Naive thymus-derived CD4-positive, alpha-beta T cell (primary cell): ENCODE results near the gene KCTD2. TPM values are rescaled to one million over a fixed set of nuclear protein-coding genes. Genes with fewer than 3 reads are reported as not detected.

ENCODE experiments used
- ATAC-seq: fragments of 150-1000 bp; cut with Tn5 transposase; 2 replicates; pipeline ENCODE4 v1.10.0; 2021; ENCODE audit warnings: mild to moderate bottlenecking, moderate library complexity
- CTCF ChIA-PET: fragments of 350-600 bp; sonication (Branson Sonifier 250); formaldehyde crosslinking; loops from one replicate; lab custom pipeline; 2021; ENCODE audit warnings: antibody characterized with exemption; lab: Charles Lee
- POLR2A ChIA-PET: fragments of 350-600 bp; sonication (Branson Sonifier 250); formaldehyde crosslinking; loops from one replicate; lab custom pipeline; 2021; ENCODE audit warnings: antibody characterized with exemption, inconsistent platforms; lab: Charles Lee
- DNase-seq, 9 donors: peaks; one replicate each; pipeline versions ENCODE4 v3.0.0 to v3.0.0-alpha.2; 2020 to 2022; ENCODE audit warnings: mixed read lengths in 1 of 9
- H3K27ac ChIP-seq: one replicate; pipeline ENCODE4 v1.7.0; 2013; ENCODE audit warnings: mild to moderate bottlenecking, low read depth, low read length, moderate library complexity
- H3K27me3 ChIP-seq, 2 donors: one replicate each; pipeline ENCODE4 v1.7.0; 2013; ENCODE audit warnings: low read length in 2 of 2, mild to moderate bottlenecking in 2 of 2, moderate library complexity in 2 of 2; ENCODE audit not compliant: control insufficient read depth in 2 of 2, insufficient read depth in 2 of 2
- H3K36me3 ChIP-seq, 3 experiments: 1 replicate in 2 of 3; 2 replicates in 1 of 3; pipeline ENCODE4 v1.7.0; 2013; ENCODE audit warnings: low read length in 3 of 3, mild to moderate bottlenecking in 3 of 3, moderate library complexity in 1 of 3; ENCODE audit not compliant: insufficient read depth in 3 of 3, control insufficient read depth in 2 of 3
- H3K4me1 ChIP-seq, 2 donors: one replicate each; pipeline ENCODE4 v1.7.0; 2013; ENCODE audit warnings: low read length in 2 of 2, mild to moderate bottlenecking in 2 of 2, moderate library complexity in 1 of 2; ENCODE audit not compliant: control insufficient read depth in 2 of 2, insufficient read depth in 2 of 2
- H3K4me3 ChIP-seq: 2 replicates; pipeline ENCODE4 v1.7.0; 2013; ENCODE audit warnings: mild to moderate bottlenecking, low read length
- H3K9me3 ChIP-seq, 3 experiments: 1 replicate in 2 of 3; 2 replicates in 1 of 3; pipeline ENCODE4 v1.7.0; 2013; ENCODE audit warnings: low read length in 3 of 3; ENCODE audit not compliant: control insufficient read depth in 2 of 3
- H3K27ac Mint-ChIP-seq, 9 donors: one replicate each; pipeline ENCODE4 v1.8.0; 2020 to 2022; ENCODE audit warnings: mixed read lengths in 9 of 9, mild to moderate bottlenecking in 8 of 9, moderate library complexity in 5 of 9, inconsistent platforms in 2 of 9
- H3K27me3 Mint-ChIP-seq, 5 donors: one replicate each; pipeline ENCODE4 v1.8.0; 2021 to 2022; ENCODE audit warnings: mixed read lengths in 5 of 5, mild to moderate bottlenecking in 1 of 5
- H3K36me3 Mint-ChIP-seq, 5 donors: one replicate each; pipeline ENCODE4 v1.8.0; 2020 to 2022; ENCODE audit warnings: mixed read lengths in 5 of 5, mild to moderate bottlenecking in 3 of 5, inconsistent platforms in 1 of 5
- H3K4me1 Mint-ChIP-seq, 7 donors: one replicate each; pipeline ENCODE4 v1.8.0; 2020 to 2022; ENCODE audit warnings: mixed read lengths in 7 of 7, mild to moderate bottlenecking in 3 of 7, inconsistent platforms in 1 of 7
- H3K4me3 Mint-ChIP-seq, 10 donors: one replicate each; pipeline ENCODE4 v1.8.0; 2020 to 2022; ENCODE audit warnings: mild to moderate bottlenecking in 10 of 10, mixed read lengths in 10 of 10, moderate library complexity in 6 of 10, inconsistent platforms in 2 of 10
- H3K9me3 Mint-ChIP-seq, 11 donors: one replicate each; pipeline ENCODE4 v1.8.0; 2020 to 2022; ENCODE audit warnings: mixed read lengths in 11 of 11, mild to moderate bottlenecking in 4 of 11, inconsistent platforms in 1 of 11, moderate library complexity in 1 of 11
- intact Hi-C, 2 donors: fragments of 100-400 bp; cut with micrococcal nuclease; formaldehyde crosslinking; loops; one replicate each; pipeline ENCODE4 v1.15.1; 2023
- polyA plus RNA-seq, 2 donors: library from polyadenylated mRNA; unstranded; fragments of 300-500 nt; fragmentation: Illumina TruSeq; gene quantifications; one replicate each; pipeline ENCODE4 v1.2.3, GENCODE V29; 2021
- total RNA-seq, 6 experiments: library from RNA in 5 of 6; stranded (reverse) in 5 of 6; gene quantifications; 1 replicate in 5 of 6; 2 replicates in 1 of 6; pipeline ENCODE4 v1.2.3 and lab custom pipeline; 2021 to 2026

The KCTD2 gene
- total and polyA plus RNA-seq, 7 experiments from 2014 or later: 4.8 to 35.7 (median 20.1) TPM

- Mint-ChIP-seq H3K4me3 (peak overlapping the region; percentile 85 to 97 (median 94)), H3K9me3 (peaks cover 0 to 28% (median 0%) of the 10 kb centered on the region in 11 donors), H3K27me3 (peaks cover 0 to 10% (median 0%) of the 10 kb centered on the region in 5 donors), H3K4me1 (peaks cover 26 to 73% (median 58%) of the 10 kb centered on the region in 7 donors), H3K27ac (peak overlapping the region; percentile 95 to 100 (median 99)), H3K36me3 (peaks cover 0 to 3% (median 3%) of the 10 kb centered on the region in 5 donors)
- Histone ChIP-seq H3K9me3 (no peaks in the 10 kb centered on the region), H3K4me3 (peak overlapping the region; percentile 72), H3K27ac (peak overlapping the region; percentile 77), H3K4me1 (peaks cover 36 to 40% of the 10 kb centered on the region in 2 donors), H3K36me3 (peaks cover 0 to 5% (median 0%) of the 10 kb centered on the region in 3 experiments), H3K27me3 (no peaks in the 10 kb centered on the region)
- ChIA-PET CTCF (interaction anchor here (2.2 kb wide), 1 partner anchor 21 kb away, joined by 10 read pairs; the partner anchor contains the start of gene MRPL58), POLR2A (interaction anchor here (0.7 to 4.5 kb wide), 10 partner anchors 8 to 216 kb away, joined by 3 to 58 read pairs (median 8); partner anchors contain the start of genes ATP5PD, HID1, KCTD2 and MRPL58)
- DNase-seq (peak; percentile 70 to 97 (median 87)), ATAC-seq (peak; percentile 17)
- intact Hi-C loops: loop anchor here (1.0 to 10.0 kb wide), 9 partner anchors 13 to 371 kb away; partner anchors contain the start of genes ATP5PD (in 2 of the 2), GRB2 (in 2 of the 2), HID1 (in 2 of the 2) and GGA3 (in 1 of the 2)
These were observed 13.4 kb upstream of the KCTD2 start for GRCh38 chr17:75033346-75034235.

GRCh38 chr17:75034236-75034908, 12.7 kb upstream of the KCTD2 start:
- H3K36me3 Mint-ChIP-seq: peaks cover 0 to 9% (median 5%) of the 10 kb centered on the region in 5 donors

GRCh38 chr17:75036643-75037268, 10.3 kb upstream of the KCTD2 start:
- H3K9me3 ChIP-seq: no peaks in the 10 kb centered on the region
- peak overlapping the region; percentile 77 for H3K27ac ChIP-seq
- H3K36me3 ChIP-seq: peaks cover 6 to 37% (median 7%) of the 10 kb centered on the region in 3 experiments
- CTCF ChIA-PET: interaction anchor here (0.8 to 1.0 kb wide), 4 partner anchors 13 to 76 kb away, joined by 3 to 6 read pairs (median 4); no protein-coding TSS in a partner anchor
- H3K27ac Mint-ChIP-seq: peak overlapping the region; percentile 94 to 100 (median 99)
- peak overlapping the region; percentile 14 for H3K4me3 ChIP-seq
- H3K4me1 ChIP-seq: peaks cover 36 to 40% of the 10 kb centered on the region in 2 donors
- DNase-seq (peak; percentile 43 to 99 (median 97)), ATAC-seq (peak; percentile 91)
- peaks cover 26 to 65% (median 57%) of the 10 kb centered on the region in 7 donors for H3K4me1 Mint-ChIP-seq
- H3K9me3 Mint-ChIP-seq: peaks cover 0 to 28% (median 0%) of the 10 kb centered on the region in 11 donors
- peaks cover 0 to 10% (median 0%) of the 10 kb centered on the region in 5 donors for H3K27me3 Mint-ChIP-seq
- H3K27me3 ChIP-seq: no peaks in the 10 kb centered on the region
- intact Hi-C loops: loop anchor here (1.0 to 10.0 kb wide), 11 partner anchors 11 to 488 kb away; partner anchors contain the start of genes GRB2 (in 2 of the 2), ARMC7 (in 1 of the 2), CDR2L (in 1 of the 2) and GGA3 (in 1 of the 2)
- POLR2A ChIA-PET: interaction anchor here (0.7 to 4.5 kb wide), 13 partner anchors 8 to 234 kb away, joined by 3 to 58 read pairs (median 5); partner anchors contain the start of genes ATP5PD, HID1, JPT1 and KCTD2
- peaks cover 5 to 28% (median 15%) of the 10 kb centered on the region in 5 donors for H3K36me3 Mint-ChIP-seq
- H3K4me3 Mint-ChIP-seq: peak overlapping the region; percentile 83 to 97 (median 89)

More at GRCh38 chr17:75034236-75034908, 12.7 kb upstream of the KCTD2 start:
- H3K4me1 Mint-ChIP-seq: peaks cover 26 to 73% (median 58%) of the 10 kb centered on the region in 7 donors
- H3K27ac Mint-ChIP-seq: peak overlapping the region; percentile 95 to 100 (median 99)
- H3K9me3 Mint-ChIP-seq: peaks cover 0 to 28% (median 0%) of the 10 kb centered on the region in 11 donors
- Histone ChIP-seq H3K27me3 (no peaks in the 10 kb centered on the region), H3K9me3 (no peaks in the 10 kb centered on the region), H3K36me3 (peaks cover under 1 to 13% (median 2%) of the 10 kb centered on the region in 3 experiments), H3K4me1 (peaks cover 36 to 40% of the 10 kb centered on the region in 2 donors), H3K27ac (peak overlapping the region; percentile 77), H3K4me3 (peak overlapping the region; percentile 72)
- intact Hi-C loops: loop anchor here (1.0 to 10.0 kb wide), 8 partner anchors 12 to 370 kb away; partner anchors contain the start of genes GRB2 (in 2 of the 2), ATP5PD (in 1 of the 2), GGA3 (in 1 of the 2) and HID1 (in 1 of the 2)
- ChIA-PET POLR2A (interaction anchor here (0.7 to 4.5 kb wide), 14 partner anchors 9 to 454 kb away, joined by 3 to 58 read pairs (median 4); partner anchors contain the start of genes ATP5PD, HID1, KCTD2 and MRPL58), CTCF (interaction anchor here (1.0 to 2.2 kb wide), 2 partner anchors 13 to 22 kb away, joined by 3 to 10 read pairs; partner anchors contain the start of genes ATP5PD, KCTD2 and MRPL58)
- DNase-seq (peak; percentile 63 to 95 (median 77)), ATAC-seq (peak; percentile 37)
- H3K4me3 Mint-ChIP-seq: peak overlapping the region; percentile 85 to 97 (median 94)
- H3K27me3 Mint-ChIP-seq: peaks cover 0 to 10% (median 0%) of the 10 kb centered on the region in 5 donors

- intact Hi-C loops: loop anchor here (10.0 kb wide), 1 partner anchor 366 kb away; the partner anchor contains the start of gene GRB2 (in 2 of the 2)
These were observed 7.8 kb upstream of the KCTD2 start for GRCh38 chr17:75039238-75039637.

GRCh38 chr17:75041656-75042280, 5.3 kb upstream of the KCTD2 start:
- Mint-ChIP-seq H3K36me3 (peaks cover 5 to 34% (median 19%) of the 10 kb centered on the region in 5 donors), H3K27ac (peak overlapping the region in 4 of 9 donors; percentile 38 to 58 (median 52))

More at GRCh38 chr17:75039238-75039637, 7.8 kb upstream of the KCTD2 start:
- peaks cover 0 to 16% (median 0%) of the 10 kb centered on the region in 11 donors for H3K9me3 Mint-ChIP-seq
- no peaks in the 10 kb centered on the region for H3K9me3 ChIP-seq
- peak overlapping the region in 7 of 9 donors; percentile 18 to 81 (median 65) for H3K27ac Mint-ChIP-seq
- H3K4me1 ChIP-seq: peaks cover 20 to 25% of the 10 kb centered on the region in 2 donors
- no peak overlapping the region for H3K27ac ChIP-seq
- H3K4me1 Mint-ChIP-seq: peaks cover 21 to 54% (median 38%) of the 10 kb centered on the region in 7 donors
- H3K4me3 ChIP-seq: no peak overlapping the region
- H3K36me3 ChIP-seq: peaks cover 6 to 41% (median 7%) of the 10 kb centered on the region in 3 experiments
- ChIA-PET POLR2A (interaction anchor here (0.8 to 2.0 kb wide), 7 partner anchors 7 to 144 kb away, joined by 3 to 7 read pairs (median 4); partner anchors contain the start of genes ATP5PD, KCTD2, MRPL58 and SUMO2), CTCF (no interaction called here)
- no peak for DNase-seq
- H3K36me3 Mint-ChIP-seq: peaks cover 5 to 34% (median 19%) of the 10 kb centered on the region in 5 donors
- H3K27me3 Mint-ChIP-seq: peaks cover 0 to 6% (median 0%) of the 10 kb centered on the region in 5 donors
- no peak for ATAC-seq
- H3K4me3 Mint-ChIP-seq: no peak overlapping the region
- H3K27me3 ChIP-seq: no peaks in the 10 kb centered on the region

More at GRCh38 chr17:75041656-75042280, 5.3 kb upstream of the KCTD2 start:
- ChIA-PET POLR2A (interaction anchor here (0.7 to 1.5 kb wide), 4 partner anchors 17 to 46 kb away, joined by 3 to 4 read pairs (median 3); partner anchors contain the start of gene SLC16A5), CTCF (interaction anchor here (0.7 to 1.5 kb wide), 3 partner anchors 18 to 93 kb away, joined by 3 to 5 read pairs (median 4); no protein-coding TSS in a partner anchor)
- intact Hi-C loops: no loop called here
- no peak overlapping the region for H3K27ac ChIP-seq
- no peak overlapping the region for H3K4me3 ChIP-seq
- H3K27me3 ChIP-seq: no peaks in the 10 kb centered on the region
- DNase-seq (no peak), ATAC-seq (no peak)
- H3K36me3 ChIP-seq: peaks cover 6 to 47% (median 7%) of the 10 kb centered on the region in 3 experiments
- Mint-ChIP-seq H3K27me3 (no peaks in the 10 kb centered on the region), H3K4me3 (no peak overlapping the region), H3K4me1 (peaks cover 24 to 50% (median 37%) of the 10 kb centered on the region in 7 donors), H3K9me3 (no peaks in the 10 kb centered on the region)
- no peaks in the 10 kb centered on the region for H3K9me3 ChIP-seq
- H3K4me1 ChIP-seq: peaks cover 3 to 14% of the 10 kb centered on the region in 2 donors
